OCI-LY3 (cell line): ENCODE results near the gene MBIP.

Source experiments
- H2AFZ ChIP-seq: fragments of 200-600, 300-600 bp; shearing (Covaris generic); 2 replicates; pipeline ENCODE4 v1.6.0; 2014; ENCODE audit warnings: antibody characterized with exemption, low read depth, low read length
- H3K27ac ChIP-seq: fragments of 200-600, 300-600 bp; sonication (generic); 2 replicates; pipeline ENCODE4 v1.5.1; 2014; ENCODE audit warnings: mild to moderate bottlenecking, low read length, moderate library complexity, mixed read lengths
- H3K27me3 ChIP-seq: fragments of 200-600, 300-600 bp; sonication (generic); 2 replicates; pipeline ENCODE4 v1.6.1; 2014; ENCODE audit warnings: low read depth, low read length, mixed read lengths
- H3K36me3 ChIP-seq: fragments of 200-600, 300-600 bp; sonication (generic); replicated peaks from 2 replicates; pipeline ENCODE3; 2014; ENCODE audit warnings: low read depth, low read length, mixed read lengths
- H3K4me1 ChIP-seq: fragments of 300-600, 200-600 bp; sonication (generic); 2 replicates; pipeline ENCODE4 v1.6.1; 2014; ENCODE audit warnings: low read length, mixed read lengths
- H3K4me2 ChIP-seq: fragments of 200-600, 300-600 bp; sonication (generic); 2 replicates; pipeline ENCODE4 v1.6.1; 2014; ENCODE audit warnings: low read length, mixed read lengths
- H3K4me3 ChIP-seq: fragments of 300-600, 200-600 bp; sonication (generic); 2 replicates; pipeline ENCODE4 v1.5.1; 2014; ENCODE audit warnings: antibody characterized with exemption, mild to moderate bottlenecking, low read length, moderate library complexity
- H3K79me2 ChIP-seq: fragments of 300-600, 200-600 bp; shearing (Covaris generic); 2 replicates; pipeline ENCODE4 v1.6.1; 2014; ENCODE audit warnings: mild to moderate bottlenecking, low read length, mixed read lengths
- H3K9ac ChIP-seq: fragments of 300-600, 200-600 bp; shearing (Covaris generic); 2 replicates; pipeline ENCODE4 v1.6.0; 2014; ENCODE audit warnings: mild to moderate bottlenecking, low read length, moderate library complexity
- H3K9me3 ChIP-seq: fragments of 200-600, 300-600 bp; shearing (Covaris generic); 2 replicates; pipeline ENCODE4 v1.6.1; 2014; ENCODE audit warnings: low read length, mixed read lengths; ENCODE audit not compliant: insufficient read depth
- H4K20me1 ChIP-seq: fragments of 200-600, 300-600 bp; sonication (generic); 2 replicates; pipeline ENCODE4 v1.6.1; 2016; ENCODE audit warnings: low read length, mixed read lengths; ENCODE audit not compliant: insufficient read depth
- EZH2phosphoT487 ChIP-seq: fragments of 200-600 bp; shearing (Covaris generic); IDR thresholded peaks from 2 replicates; pipeline ENCODE4 v1.6.1; 2018; ENCODE audit warnings: antibody characterized with exemption, mixed run types, low read depth
- TF ChIP-seq, protein P1 (sequence below): fragments of 200-600, 300-600 bp; sonication (generic); IDR thresholded peaks from 2 replicates; pipeline ENCODE4 v1.5.1; 2014; ENCODE audit warnings: antibody characterized with exemption, low read length, low read depth

The MBIP gene

DNA sequence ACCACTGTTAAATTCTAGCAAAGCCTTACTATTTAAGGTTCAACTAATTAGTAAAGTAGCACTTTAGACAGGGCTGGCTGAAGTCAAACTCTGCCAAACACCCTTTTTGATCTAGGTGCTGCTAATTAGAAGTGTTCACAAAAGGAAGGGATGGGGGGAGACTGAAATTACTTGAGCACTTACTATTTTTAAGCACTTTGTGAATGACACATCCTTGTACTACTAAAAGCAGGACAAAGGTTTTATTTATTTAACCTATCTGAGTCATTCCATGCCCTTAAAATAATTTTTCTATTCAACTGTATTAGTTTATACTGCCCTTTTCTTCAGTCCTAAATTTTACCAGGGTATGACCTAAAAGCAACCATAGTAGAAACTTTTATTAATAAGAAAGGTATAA is 20.1 kb downstream of the MBIP start:
- Histone ChIP-seq H3K27ac (no peak overlapping the region), H3K36me3 (peaks cover 50% of the 10 kb centered on the region), H3K9ac (no peak overlapping the region)

DNA sequence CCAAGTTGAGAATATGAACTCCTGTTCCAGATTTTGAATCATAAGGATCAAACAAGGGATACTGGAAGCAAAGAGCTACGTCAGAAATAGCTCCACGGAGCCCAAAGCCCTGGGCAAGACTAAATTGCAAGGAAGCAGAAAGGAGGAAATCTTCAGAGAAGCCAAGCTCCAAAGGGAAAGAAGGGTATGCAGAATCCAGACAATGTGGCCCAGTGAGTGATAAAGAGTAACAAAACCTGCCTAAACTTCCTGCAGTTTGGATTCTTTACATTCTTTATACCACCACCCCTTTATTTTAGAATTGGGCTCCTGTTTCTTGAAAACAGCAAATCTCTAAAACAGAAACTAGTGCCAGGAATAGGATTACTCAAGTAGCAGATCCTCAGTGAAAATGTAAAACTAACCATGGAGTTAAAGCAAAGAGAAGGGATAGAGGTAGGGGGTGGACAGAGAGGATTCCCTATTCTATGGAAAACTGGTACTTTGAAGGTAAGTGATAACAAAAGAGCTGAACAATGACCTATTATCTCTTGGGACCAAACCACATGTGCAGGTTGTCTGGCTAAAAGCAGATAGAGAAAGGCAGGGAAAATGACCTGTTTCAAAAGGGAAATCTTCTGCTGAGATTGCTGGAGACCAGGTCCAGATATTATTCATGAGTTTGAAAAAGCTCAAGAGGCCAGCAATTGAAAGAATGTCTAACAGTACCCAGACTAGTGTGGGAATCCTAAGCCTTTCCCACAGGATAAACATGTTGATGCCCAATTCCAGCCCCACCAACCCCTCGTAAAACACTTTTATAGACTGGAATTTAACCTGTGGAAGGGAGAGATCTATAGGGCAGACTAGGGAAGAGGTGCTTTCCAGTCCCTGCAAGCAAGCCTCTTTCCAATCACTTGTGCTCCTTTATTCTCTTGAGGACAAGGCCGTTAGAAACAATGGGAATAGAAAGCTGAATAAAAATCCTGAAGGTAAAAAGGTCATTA is 24.5 kb downstream of the MBIP start:
- Histone ChIP-seq H3K36me3 (peaks cover 26% of the 10 kb centered on the region), H3K79me2 (no peaks in the 10 kb centered on the region), H3K9me3 (no peaks in the 10 kb centered on the region), H3K27me3 (no peaks in the 10 kb centered on the region), H3K4me2 (no peak overlapping the region), H2AFZ (no peak overlapping the region), H3K4me3 (no peak overlapping the region), H4K20me1 (no peaks in the 10 kb centered on the region), H3K9ac (no peak overlapping the region), H3K27ac (no peak overlapping the region), H3K4me1 (peaks cover 8% of the 10 kb centered on the region)
- TF ChIP-seq, protein P1, sequence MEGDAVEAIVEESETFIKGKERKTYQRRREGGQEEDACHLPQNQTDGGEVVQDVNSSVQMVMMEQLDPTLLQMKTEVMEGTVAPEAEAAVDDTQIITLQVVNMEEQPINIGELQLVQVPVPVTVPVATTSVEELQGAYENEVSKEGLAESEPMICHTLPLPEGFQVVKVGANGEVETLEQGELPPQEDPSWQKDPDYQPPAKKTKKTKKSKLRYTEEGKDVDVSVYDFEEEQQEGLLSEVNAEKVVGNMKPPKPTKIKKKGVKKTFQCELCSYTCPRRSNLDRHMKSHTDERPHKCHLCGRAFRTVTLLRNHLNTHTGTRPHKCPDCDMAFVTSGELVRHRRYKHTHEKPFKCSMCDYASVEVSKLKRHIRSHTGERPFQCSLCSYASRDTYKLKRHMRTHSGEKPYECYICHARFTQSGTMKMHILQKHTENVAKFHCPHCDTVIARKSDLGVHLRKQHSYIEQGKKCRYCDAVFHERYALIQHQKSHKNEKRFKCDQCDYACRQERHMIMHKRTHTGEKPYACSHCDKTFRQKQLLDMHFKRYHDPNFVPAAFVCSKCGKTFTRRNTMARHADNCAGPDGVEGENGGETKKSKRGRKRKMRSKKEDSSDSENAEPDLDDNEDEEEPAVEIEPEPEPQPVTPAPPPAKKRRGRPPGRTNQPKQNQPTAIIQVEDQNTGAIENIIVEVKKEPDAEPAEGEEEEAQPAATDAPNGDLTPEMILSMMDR, result no peak
- no peak for TF ChIP-seq EZH2phosphoT487

More for the DNA sequence above, 20.1 kb downstream of the MBIP start:
- Histone ChIP-seq H2AFZ (no peak overlapping the region), H3K4me3 (no peak overlapping the region), H3K4me1 (peaks cover 11% of the 10 kb centered on the region), H4K20me1 (no peaks in the 10 kb centered on the region), H3K4me2 (no peak overlapping the region), H3K79me2 (no peaks in the 10 kb centered on the region), H3K9me3 (no peaks in the 10 kb centered on the region), H3K27me3 (no peaks in the 10 kb centered on the region)
- TF ChIP-seq, protein P1, result no peak
- no peak for TF ChIP-seq EZH2phosphoT487

DNA sequence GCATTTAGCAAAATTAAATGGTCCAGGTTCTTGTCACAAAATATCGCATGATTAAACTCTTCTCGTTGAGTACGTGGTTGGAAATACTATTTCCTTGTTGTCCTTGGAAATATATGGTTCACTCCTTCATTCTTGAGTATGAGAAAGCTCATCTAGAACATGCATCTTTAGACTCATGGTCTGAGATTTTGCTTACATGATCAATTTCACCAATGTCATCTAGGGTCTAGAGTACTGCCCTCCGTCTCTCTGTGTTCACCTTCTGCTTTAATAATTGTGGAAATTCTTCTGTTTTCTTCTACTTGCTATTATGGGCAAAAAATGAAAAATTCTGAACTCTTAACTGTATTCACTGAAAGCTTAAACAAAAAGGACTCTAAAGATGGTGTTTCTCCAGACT is 25.9 kb downstream of the MBIP start:
- H3K9ac ChIP-seq, result no peak overlapping the region
- no peaks in the 10 kb centered on the region for H3K79me2 ChIP-seq
- no peaks in the 10 kb centered on the region for H4K20me1 ChIP-seq
- no peak overlapping the region for H2AFZ ChIP-seq
- TF ChIP-seq, protein P1, result no peak
- no peak for TF ChIP-seq EZH2phosphoT487
- H3K27me3 ChIP-seq, result no peaks in the 10 kb centered on the region
- peaks cover 25% of the 10 kb centered on the region for H3K36me3 ChIP-seq
- no peaks in the 10 kb centered on the region for H3K9me3 ChIP-seq
- H3K4me2 ChIP-seq, result no peak overlapping the region
- H3K27ac ChIP-seq, result no peak overlapping the region
- H3K4me1 ChIP-seq, result no peaks in the 10 kb centered on the region
- no peak overlapping the region for H3K4me3 ChIP-seq

DNA sequence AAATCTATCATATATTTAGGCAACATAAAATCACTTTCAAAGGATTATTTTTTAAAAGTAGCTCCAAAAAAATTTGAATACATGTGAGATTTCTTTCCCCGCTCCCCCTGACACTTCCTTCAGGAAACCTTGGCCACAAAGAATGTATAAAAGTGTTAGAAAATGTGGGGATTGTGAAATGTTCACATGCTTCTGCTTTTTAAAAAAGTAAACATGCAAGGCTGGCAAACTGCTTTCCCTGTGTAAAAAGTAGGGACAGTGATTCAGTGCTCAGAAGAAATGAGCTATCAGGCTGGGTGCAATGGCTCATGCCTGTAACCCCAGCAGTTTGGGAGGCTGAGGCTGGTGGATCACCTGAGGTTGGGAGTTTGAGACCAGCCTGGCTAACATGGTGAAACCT is 26.6 kb downstream of the MBIP start:
- Histone ChIP-seq H3K79me2 (no peaks in the 10 kb centered on the region), H2AFZ (no peak overlapping the region), H4K20me1 (no peaks in the 10 kb centered on the region), H3K4me2 (no peak overlapping the region), H3K4me1 (no peaks in the 10 kb centered on the region), H3K27me3 (no peaks in the 10 kb centered on the region), H3K9ac (no peak overlapping the region), H3K27ac (no peak overlapping the region), H3K4me3 (no peak overlapping the region), H3K9me3 (no peaks in the 10 kb centered on the region), H3K36me3 (peaks cover 24% of the 10 kb centered on the region)
- TF ChIP-seq, protein P1, result no peak
- no peak for TF ChIP-seq EZH2phosphoT487
